A549 (cell line): ENCODE data around the gene ASPG. TPM values are rescaled to one million over a fixed set of nuclear protein-coding genes. Genes with fewer than 3 reads are reported as not detected.

Experiments
- ATAC-seq, 2 experiments: fragments of 200-7000 bp in 1 of 2; fragments of >200 bp in 1 of 2; cut with Nextera tagmentation in 1 of 2; cut with Tn5 transposase in 1 of 2; 3 replicates each; pipeline versions ENCODE4 v1.8.0 to v1.9.1; 2018 to 2020; ENCODE audit warnings: mild to moderate bottlenecking in 1 of 2, moderate library complexity in 1 of 2
- CTCF ChIA-PET: fragments of 300-600 bp; sonication (Branson Sonifier 250); formaldehyde crosslinking; extraction: SDS; loops from one replicate; lab custom pipeline; 2021; ENCODE audit warnings: antibody characterized with exemption, inconsistent platforms; lab: Yijun Ruan, JAX
- POLR2A ChIA-PET: fragments of 350-600 bp; formaldehyde crosslinking; extraction: SDS; loops from one replicate; lab custom pipeline; 2021; ENCODE audit warnings: antibody characterized with exemption, inconsistent platforms; lab: Yijun Ruan, JAX
- DNase-seq, 2 experiments: peaks; one replicate each; pipeline versions ENCODE4 v3.0.0 to v3.0.0-alpha.2; 2011 to 2016; ENCODE audit warnings: low read depth in 1 of 2, low spot score in 1 of 2
- FAIRE-seq: peaks from 2 replicates; lab custom pipeline; 2011; peaks lifted over from hg19 to GRCh38; lab: Jason Lieb, UNC
- H3K27ac ChIP-seq, 2 experiments: fragments of >200 bp; sonication (Bioruptor Twin); formaldehyde crosslinking; 3 replicates each; pipeline ENCODE4 v1.5.1; 2016 to 2017
- H3K4me1 ChIP-seq: fragments of >200 bp; sonication (Bioruptor Twin); formaldehyde crosslinking; 3 replicates; pipeline ENCODE4 v1.6.1; 2016
- H3K4me2 ChIP-seq: fragments of >200 bp; sonication (Bioruptor Twin); formaldehyde crosslinking; 3 replicates; pipeline ENCODE4 v1.6.1; 2016
- H3K4me3 ChIP-seq: fragments of >200 bp; sonication (Bioruptor Twin); formaldehyde crosslinking; 3 replicates; pipeline ENCODE4 v1.5.1; 2016
- H3K9me3 ChIP-seq: fragments of >200 bp; sonication (Bioruptor Twin); formaldehyde crosslinking; 3 replicates; pipeline ENCODE4 v1.6.1; 2016
- BHLHE40 ChIP-seq: IDR thresholded peaks from 2 replicates; pipeline ENCODE4 v1.6.1; 2012; ENCODE audit warnings: low read depth, low read length, inconsistent platforms
- CBX2 ChIP-seq: fragments of 200-600 bp; sonication (generic); IDR thresholded peaks from 2 replicates; pipeline ENCODE4 v1.6.1; 2016; ENCODE audit warnings: low read depth, mild to moderate bottlenecking, borderline replicate concordance
- CBX8 ChIP-seq: fragments of 200-600 bp; sonication (generic); IDR thresholded peaks from 2 replicates; pipeline ENCODE4 v1.6.1; 2016
- CHD4 ChIP-seq: fragments of 200-600 bp; sonication (generic); IDR thresholded peaks from 2 replicates; pipeline ENCODE4 v1.6.1; 2016; ENCODE audit warnings: antibody characterized with exemption, mild to moderate bottlenecking, borderline replicate concordance
- EHF ChIP-seq: fragments of 250-450 bp; sonication (Bioruptor Pico); IDR thresholded peaks from 2 replicates; pipeline ENCODE4 v1.5.0; 2020; ENCODE audit warnings: mild to moderate bottlenecking
- ESRRA ChIP-seq: fragments of 150-350 bp; IDR thresholded peaks from 2 replicates; pipeline ENCODE4 v1.6.1; 2014; ENCODE audit warnings: mild to moderate bottlenecking, low read length, borderline replicate concordance
- FOSB ChIP-seq: fragments of 250-450 bp; sonication (Bioruptor Pico); IDR thresholded peaks from 2 replicates; pipeline ENCODE4 v1.5.0; 2020; ENCODE audit warnings: mild to moderate bottlenecking, moderate library complexity
- FOXS1 ChIP-seq: fragments of 250-450 bp; sonication (Bioruptor Pico); IDR thresholded peaks from 2 replicates; pipeline ENCODE4 v1.5.0; 2020; ENCODE audit warnings: mild to moderate bottlenecking, moderate library complexity
- HDAC2 ChIP-seq: fragments of 200-600 bp; sonication (generic); IDR thresholded peaks from 2 replicates; pipeline ENCODE4 v1.6.1; 2016
- KDM5A ChIP-seq: fragments of 200-600 bp; sonication (generic); IDR thresholded peaks from 2 replicates; pipeline ENCODE4 v1.6.1; 2016; ENCODE audit warnings: antibody characterized with exemption, mild to moderate bottlenecking
- MYC ChIP-seq: IDR thresholded peaks from 2 replicates; pipeline ENCODE4 v1.6.1; 2012; ENCODE audit warnings: mild to moderate bottlenecking, inconsistent platforms, low read length, improper control_type of control experiment, borderline replicate concordance
- NFE2L2 ChIP-seq: fragments of 150-350 bp; conservative IDR thresholded peaks from 2 replicates; pipeline ENCODE4 v1.6.1; 2014; ENCODE audit warnings: low read length
- RAD21 ChIP-seq, 2 experiments: fragments of >200 bp in 1 of 2; sonication (Bioruptor Twin) in 1 of 2; formaldehyde crosslinking in 1 of 2; IDR thresholded peaks in 1 of 2; conservative IDR thresholded peaks in 1 of 2; 2 replicates in 1 of 2; 3 replicates in 1 of 2; pipeline ENCODE4 v1.6.1; 2012 to 2018; ENCODE audit warnings: inconsistent platforms in 1 of 2
- RFX5 ChIP-seq: fragments of 450-650 bp; IDR thresholded peaks from 2 replicates; pipeline ENCODE4 v1.7.1; 2014; ENCODE audit warnings: antibody characterized with exemption, mild to moderate bottlenecking, moderate library complexity
- SREBF2 ChIP-seq: fragments of 450-650 bp; IDR thresholded peaks from 2 replicates; pipeline ENCODE4 v1.6.1; 2014; ENCODE audit warnings: mild to moderate bottlenecking, moderate library complexity
- TFCP2L1 ChIP-seq: fragments of 250-450 bp; sonication (Bioruptor Pico); IDR thresholded peaks from 2 replicates; pipeline ENCODE4 v1.5.0; 2021; ENCODE audit warnings: mild to moderate bottlenecking
- ZFP36 ChIP-seq: fragments of 450-650 bp; IDR thresholded peaks from 2 replicates; pipeline ENCODE4 v1.6.1; 2014; ENCODE audit warnings: borderline replicate concordance; ENCODE audit not compliant: partially characterized antibody
- ZNF302 ChIP-seq: fragments of 250-450 bp; sonication (Bioruptor Pico); IDR thresholded peaks from 2 replicates; pipeline ENCODE4 v1.9.0; 2021; ENCODE audit warnings: inconsistent platforms, mild to moderate bottlenecking, moderate library complexity
- ZSCAN20 ChIP-seq: fragments of 250-450 bp; sonication (Bioruptor Pico); IDR thresholded peaks from 2 replicates; pipeline ENCODE4 v1.8.0; 2022; ENCODE audit warnings: mild to moderate bottlenecking, moderate library complexity
- WGBS: methylation state at CpG from one replicate; pipeline ENCODE4 v1.1.6; 2017; ENCODE audit errors: missing lambda C conversion rate; 5-methylcytosine and 5-hydroxymethylcytosine counted together
- polyA plus RNA-seq, 4 experiments: library from polyadenylated mRNA; depleted of rRNA in 3 of 4; stranded (reverse); fragments of >200 nt; fragmentation: RNase III in 1 of 4; extraction: RNeasy Plus Mini Kit Qiagen cat#74134 plus additional on column Dnase treatment in 1 of 4; gene quantifications; 2 replicates in 3 of 4; 3 replicates in 1 of 4; pipeline ENCODE4 v1.2.3, GENCODE V29; 2011 to 2017
- TF ChIP-seq, protein P1 (sequence below): fragments of 250-450 bp; sonication (Bioruptor Pico); IDR thresholded peaks from 2 replicates; pipeline ENCODE4 v1.5.0; 2021; ENCODE audit warnings: mild to moderate bottlenecking, moderate library complexity, borderline replicate concordance
- TF ChIP-seq, protein P2 (sequence below): fragments of 150-350 bp; IDR thresholded peaks from 2 replicates; pipeline ENCODE4 v1.6.1; 2014; ENCODE audit warnings: low read depth, mild to moderate bottlenecking, low read length
- TF ChIP-seq, protein P3 (sequence below): fragments of >200 bp; sonication (Bioruptor Twin); formaldehyde crosslinking; IDR thresholded peaks from 3 replicates; pipeline ENCODE4 v1.5.1; 2016

ASPG gene
- polyA plus RNA-seq, 2 of the 4 experiments (the other 2 are of a cell fraction) = not detected

DNA sequence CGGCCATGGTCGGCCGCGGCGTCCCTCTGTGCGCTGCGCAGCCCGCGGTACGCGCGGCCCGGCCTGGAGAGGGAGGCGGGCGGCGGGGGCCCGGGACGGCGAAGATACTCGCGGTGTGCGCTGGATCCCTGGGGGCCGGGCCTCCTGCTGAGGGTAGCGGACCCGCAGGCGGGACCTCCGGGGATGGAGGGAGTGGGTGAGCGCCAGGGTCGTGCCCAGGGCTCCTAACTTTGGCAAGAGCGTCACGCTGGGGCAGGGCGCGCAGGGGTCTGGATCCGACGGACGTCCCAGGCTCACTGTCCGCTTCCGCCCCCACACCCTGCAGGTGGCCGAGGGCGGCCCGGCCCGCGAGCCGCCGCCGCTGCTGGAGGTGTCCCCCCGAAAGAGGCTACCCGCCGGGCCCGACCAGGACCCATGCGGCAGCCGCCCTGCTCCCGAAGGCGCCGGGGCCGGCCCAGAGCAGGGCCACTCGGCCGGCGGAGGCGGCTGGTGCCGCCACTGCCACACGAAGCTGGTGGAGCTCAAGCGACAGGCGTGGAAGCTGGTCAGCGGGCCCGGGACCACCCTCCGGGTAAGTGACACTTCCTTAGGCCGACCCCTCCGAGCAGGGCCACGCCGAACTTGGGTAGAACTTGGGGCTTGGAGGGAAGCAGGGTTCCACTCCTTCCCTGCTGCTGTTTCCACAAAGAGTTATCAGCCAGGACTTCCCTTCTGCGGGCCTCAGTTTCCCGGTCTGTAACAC, 53.4 kb downstream of the ASPG start:
- FAIRE-seq (no peak), ATAC-seq (peak; percentile 8; a peak in 2 of 6 replicates), DNase-seq (no peak)
- H3K4me2 ChIP-seq = peak overlapping the region; percentile 98
- TF ChIP-seq FOSB (CRISPR knock-in tag) (no peak), SREBF2 (no peak), CBX8 (no peak), ZNF302 (CRISPR knock-in tag) (no peak)
- peak overlapping the region; percentile 54 to 87 for H3K27ac ChIP-seq
- POLR2A ChIA-PET = no interaction called here
- CTCF ChIA-PET = interaction anchor here (0.8 to 2.0 kb wide), 5 partner anchors 8 to 426 kb away, joined by 3 to 8 read pairs (median 3); no protein-coding TSS in a partner anchor
- H3K4me1 ChIP-seq = peaks cover 26% of the 10 kb centered on the region
- H3K4me3 ChIP-seq = peak overlapping the region; percentile 55
- WGBS = 24% methylated on average over 6 of the region's 73 CpGs
- no peaks in the 10 kb centered on the region for H3K9me3 ChIP-seq

- Histone ChIP-seq H3K4me3 (peak overlapping the region; percentile 55; the same call in 2 of the 3 replicates), H3K9me3 (no peaks in the 10 kb centered on the region), H3K4me1 (peaks cover 26% of the 10 kb centered on the region), H3K4me2 (peak overlapping the region; percentile 98), H3K27ac (no peak overlapping the region; a peak in 1 of 6 replicates)
- DNase-seq = no peak
- TF ChIP-seq NFE2L2 = no peak
- TF ChIP-seq CHD4 = no peak
- TF ChIP-seq, protein P1, sequence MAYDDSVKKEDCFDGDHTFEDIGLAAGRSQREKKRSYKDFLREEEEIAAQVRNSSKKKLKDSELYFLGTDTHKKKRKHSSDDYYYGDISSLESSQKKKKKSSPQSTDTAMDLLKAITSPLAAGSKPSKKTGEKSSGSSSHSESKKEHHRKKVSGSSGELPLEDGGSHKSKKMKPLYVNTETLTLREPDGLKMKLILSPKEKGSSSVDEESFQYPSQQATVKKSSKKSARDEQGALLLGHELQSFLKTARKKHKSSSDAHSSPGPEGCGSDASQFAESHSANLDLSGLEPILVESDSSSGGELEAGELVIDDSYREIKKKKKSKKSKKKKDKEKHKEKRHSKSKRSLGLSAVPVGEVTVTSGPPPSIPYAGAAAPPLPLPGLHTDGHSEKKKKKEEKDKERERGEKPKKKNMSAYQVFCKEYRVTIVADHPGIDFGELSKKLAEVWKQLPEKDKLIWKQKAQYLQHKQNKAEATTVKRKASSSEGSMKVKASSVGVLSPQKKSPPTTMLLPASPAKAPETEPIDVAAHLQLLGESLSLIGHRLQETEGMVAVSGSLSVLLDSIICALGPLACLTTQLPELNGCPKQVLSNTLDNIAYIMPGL (CRISPR knock-in tag) = no peak
- TF ChIP-seq, protein P2, sequence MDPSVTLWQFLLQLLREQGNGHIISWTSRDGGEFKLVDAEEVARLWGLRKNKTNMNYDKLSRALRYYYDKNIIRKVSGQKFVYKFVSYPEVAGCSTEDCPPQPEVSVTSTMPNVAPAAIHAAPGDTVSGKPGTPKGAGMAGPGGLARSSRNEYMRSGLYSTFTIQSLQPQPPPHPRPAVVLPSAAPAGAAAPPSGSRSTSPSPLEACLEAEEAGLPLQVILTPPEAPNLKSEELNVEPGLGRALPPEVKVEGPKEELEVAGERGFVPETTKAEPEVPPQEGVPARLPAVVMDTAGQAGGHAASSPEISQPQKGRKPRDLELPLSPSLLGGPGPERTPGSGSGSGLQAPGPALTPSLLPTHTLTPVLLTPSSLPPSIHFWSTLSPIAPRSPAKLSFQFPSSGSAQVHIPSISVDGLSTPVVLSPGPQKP = no peak
- TF ChIP-seq MYC = no peak
- no peak for TF ChIP-seq TFCP2L1 (CRISPR knock-in tag)
- no peak for TF ChIP-seq FOSB (CRISPR knock-in tag)
- TF ChIP-seq FOXS1 (CRISPR knock-in tag) = no peak
- no peak for TF ChIP-seq CBX2
- no peak for TF ChIP-seq BHLHE40
- TF ChIP-seq RFX5 = no peak
- TF ChIP-seq HDAC2 = no peak
- TF ChIP-seq ZFP36 = no peak
- no peak for TF ChIP-seq KDM5A
- TF ChIP-seq, protein P3, sequence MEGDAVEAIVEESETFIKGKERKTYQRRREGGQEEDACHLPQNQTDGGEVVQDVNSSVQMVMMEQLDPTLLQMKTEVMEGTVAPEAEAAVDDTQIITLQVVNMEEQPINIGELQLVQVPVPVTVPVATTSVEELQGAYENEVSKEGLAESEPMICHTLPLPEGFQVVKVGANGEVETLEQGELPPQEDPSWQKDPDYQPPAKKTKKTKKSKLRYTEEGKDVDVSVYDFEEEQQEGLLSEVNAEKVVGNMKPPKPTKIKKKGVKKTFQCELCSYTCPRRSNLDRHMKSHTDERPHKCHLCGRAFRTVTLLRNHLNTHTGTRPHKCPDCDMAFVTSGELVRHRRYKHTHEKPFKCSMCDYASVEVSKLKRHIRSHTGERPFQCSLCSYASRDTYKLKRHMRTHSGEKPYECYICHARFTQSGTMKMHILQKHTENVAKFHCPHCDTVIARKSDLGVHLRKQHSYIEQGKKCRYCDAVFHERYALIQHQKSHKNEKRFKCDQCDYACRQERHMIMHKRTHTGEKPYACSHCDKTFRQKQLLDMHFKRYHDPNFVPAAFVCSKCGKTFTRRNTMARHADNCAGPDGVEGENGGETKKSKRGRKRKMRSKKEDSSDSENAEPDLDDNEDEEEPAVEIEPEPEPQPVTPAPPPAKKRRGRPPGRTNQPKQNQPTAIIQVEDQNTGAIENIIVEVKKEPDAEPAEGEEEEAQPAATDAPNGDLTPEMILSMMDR = no peak
- no peak for TF ChIP-seq ESRRA
- no peak for TF ChIP-seq ZSCAN20 (CRISPR knock-in tag)
- no peak for TF ChIP-seq RAD21 (conservative IDR thresholded peaks at IDR 0.05 in 1 of 2, IDR thresholded peaks at IDR 0.05 in 1 of 2)
- TF ChIP-seq EHF (CRISPR knock-in tag) = no peak
- no peak for FAIRE-seq
- ChIA-PET CTCF (interaction anchor here (0.8 to 2.0 kb wide), 5 partner anchors 8 to 425 kb away, joined by 3 to 8 read pairs (median 3); no protein-coding TSS in a partner anchor), POLR2A (no interaction called here)
- no peak for ATAC-seq
- WGBS = 64% methylated on average over 10 of the region's 14 CpGs
Observed at GRCh38 chr14:104139460-104140212, 54.1 kb downstream of the ASPG start.
